H1 (cell line): ENCODE measurements around the gene PTPRG. TPM values are rescaled to one million over a fixed set of nuclear protein-coding genes. Genes with fewer than 3 reads are reported as not detected.

Experiments used
- CTCF ChIA-PET: fragments of 300-600 bp; sonication (Branson Sonifier 250); formaldehyde crosslinking; loops from one replicate; lab custom pipeline; 2021; ENCODE audit not compliant: partially characterized antibody; lab: Charles Lee
- POLR2A ChIA-PET: fragments of 300-600 bp; sonication (Branson Sonifier 250); formaldehyde crosslinking; loops from one replicate; lab custom pipeline; 2021; ENCODE audit warnings: inconsistent platforms; ENCODE audit not compliant: partially characterized antibody; lab: Charles Lee
- DNase-seq, 2 experiments: peaks; one replicate each; pipeline versions ENCODE4 v3.0.0 to v3.0.0-alpha.2; 2010 to 2022; ENCODE audit warnings: low spot score in 2 of 2, low read depth in 1 of 2, mixed read lengths in 1 of 2
- FAIRE-seq: peaks from 2 replicates; lab custom pipeline; 2011; peaks lifted over from hg19 to GRCh38; lab: Jason Lieb, UNC
- H2AFZ ChIP-seq: 2 replicates; pipeline ENCODE4 v1.8.1; 2012; ENCODE audit warnings: low read length, inconsistent platforms
- H2AK5ac ChIP-seq: 2 replicates; pipeline ENCODE4 v1.6.1; 2013; ENCODE audit warnings: low read depth, low read length
- H2BK120ac ChIP-seq: replicated peaks from 2 replicates; pipeline ENCODE3; 2013; ENCODE audit warnings: low read depth, low read length, inconsistent platforms
- H2BK12ac ChIP-seq: 2 replicates; pipeline ENCODE4 v1.6.1; 2013; ENCODE audit warnings: low read depth, low read length
- H2BK15ac ChIP-seq: 2 replicates; pipeline ENCODE4 v1.6.1; 2013; ENCODE audit warnings: low read length
- H2BK20ac ChIP-seq: 2 replicates; pipeline ENCODE4 v1.6.1; 2013; ENCODE audit warnings: low read length
- H2BK5ac ChIP-seq: 2 replicates; pipeline ENCODE4 v1.6.1; 2013; ENCODE audit warnings: low read depth, low read length
- H3K14ac ChIP-seq: 2 replicates; pipeline ENCODE4 v1.6.1; 2013; ENCODE audit warnings: inconsistent platforms; ENCODE audit not compliant: insufficient read length
- H3K18ac ChIP-seq: 2 replicates; pipeline ENCODE4 v1.6.1; 2013; ENCODE audit warnings: low read length; ENCODE audit errors: extremely low read depth
- H3K23ac ChIP-seq: 2 replicates; pipeline ENCODE4 v1.6.1; 2013; ENCODE audit warnings: inconsistent platforms; ENCODE audit not compliant: insufficient read length
- H3K23me2 ChIP-seq: 2 replicates; pipeline ENCODE4 v1.6.1; 2013; ENCODE audit warnings: low read depth, low read length
- H3K27ac ChIP-seq: 2 replicates; pipeline ENCODE4 v1.6.1; 2011; ENCODE audit warnings: low read depth, low read length, inconsistent platforms
- H3K27me3 ChIP-seq, 4 experiments: replicated peaks in 1 of 4; 1 replicate in 1 of 4; 2 replicates in 3 of 4; pipeline versions ENCODE4 v1.6.1 to v1.8.1; 2011 to 2013; ENCODE audit warnings: low read length in 3 of 4, mild to moderate bottlenecking in 3 of 4, inconsistent platforms in 2 of 4, mixed read lengths in 2 of 4, moderate library complexity in 1 of 4; ENCODE audit not compliant: control insufficient read depth in 3 of 4, insufficient read depth in 3 of 4; ENCODE audit errors: extremely low read depth in 1 of 4
- H3K36me3 ChIP-seq, 4 experiments: 2 replicates each; pipeline versions ENCODE4 v1.6.1 to v1.8.1; 2011 to 2013; ENCODE audit warnings: mild to moderate bottlenecking in 4 of 4, low read length in 3 of 4, moderate library complexity in 2 of 4, control low read depth in 1 of 4, inconsistent platforms in 1 of 4; ENCODE audit not compliant: insufficient read depth in 4 of 4, control insufficient read depth in 2 of 4
- H3K4ac ChIP-seq: replicated peaks from 2 replicates; pipeline ENCODE3; 2013; ENCODE audit warnings: low read length, low read depth, mixed read lengths, inconsistent platforms; ENCODE audit not compliant: insufficient read length
- H3K4me1 ChIP-seq, 4 experiments: replicated peaks in 1 of 4; 1 replicate in 1 of 4; 2 replicates in 3 of 4; pipeline versions ENCODE4 v1.6.1 to v1.8.1; 2011 to 2013; ENCODE audit warnings: low read length in 3 of 4, inconsistent platforms in 2 of 4, mixed read lengths in 1 of 4; ENCODE audit not compliant: insufficient read depth in 4 of 4, control insufficient read depth in 3 of 4
- H3K4me2 ChIP-seq, 2 experiments: 2 replicates each; pipeline versions ENCODE4 v1.6.1 to v1.8.1; 2011 to 2013; ENCODE audit warnings: low read depth in 2 of 2, low read length in 2 of 2, control low read depth in 1 of 2, inconsistent platforms in 1 of 2, mild to moderate bottlenecking in 1 of 2; ENCODE audit not compliant: insufficient read depth in 1 of 2
- H3K4me3 ChIP-seq, 4 experiments: fragments of 200-600, 300-600 bp in 1 of 4; sonication (generic), shearing (Covaris generic), sonication (Bioruptor Twin) in 1 of 4; 2 replicates each; pipeline versions ENCODE4 v1.5.1 to v1.8.1; 2011 to 2016; ENCODE audit warnings: low read length in 4 of 4, low read depth in 3 of 4, control low read depth in 2 of 4, inconsistent platforms in 2 of 4, mild to moderate bottlenecking in 2 of 4, mixed read lengths in 1 of 4, moderate library complexity in 1 of 4; ENCODE audit not compliant: insufficient read depth in 2 of 4; ENCODE audit errors: extremely low read depth in 1 of 4
- H3K56ac ChIP-seq: replicated peaks from 2 replicates; pipeline ENCODE3; 2013; ENCODE audit warnings: low read depth, mild to moderate bottlenecking, mixed read lengths, low read length, inconsistent platforms; ENCODE audit not compliant: insufficient read length
- H3K79me1 ChIP-seq: 2 replicates; pipeline ENCODE4 v1.6.1; 2013; ENCODE audit warnings: low read depth, low read length, control low read depth
- H3K79me2 ChIP-seq, 2 experiments: 2 replicates each; pipeline versions ENCODE4 v1.6.1 to v1.8.1; 2012 to 2013; ENCODE audit warnings: low read length in 2 of 2, mild to moderate bottlenecking in 2 of 2, inconsistent platforms in 1 of 2; ENCODE audit not compliant: insufficient read depth in 2 of 2, control insufficient read depth in 1 of 2
- H3K9ac ChIP-seq, 4 experiments: replicated peaks in 1 of 4; 1 replicate in 1 of 4; 2 replicates in 3 of 4; pipeline versions ENCODE4 v1.6.1 to v1.8.1; 2011 to 2013; ENCODE audit warnings: low read depth in 3 of 4, low read length in 3 of 4, control low read depth in 2 of 4, mild to moderate bottlenecking in 2 of 4, moderate library complexity in 2 of 4, inconsistent platforms in 1 of 4; ENCODE audit errors: extremely low read depth in 1 of 4
- H3K9me3 ChIP-seq, 2 experiments: 2 replicates each; pipeline versions ENCODE4 v1.6.1 to v1.8.1; 2012 to 2013; ENCODE audit warnings: mild to moderate bottlenecking in 2 of 2, moderate library complexity in 2 of 2, control low read depth in 1 of 2, inconsistent platforms in 1 of 2, low read depth in 1 of 2, low read length in 1 of 2, mixed read lengths in 1 of 2; ENCODE audit not compliant: insufficient read depth in 2 of 2
- H4K20me1 ChIP-seq, 2 experiments: replicated peaks in 1 of 2; 2 replicates each; pipeline versions ENCODE3 to v1.8.1; 2011 to 2013; ENCODE audit warnings: inconsistent platforms in 2 of 2, low read length in 2 of 2, mild to moderate bottlenecking in 1 of 2; ENCODE audit not compliant: insufficient read depth in 2 of 2, control insufficient read depth in 1 of 2
- H4K5ac ChIP-seq: 2 replicates; pipeline ENCODE4 v1.6.1; 2013; ENCODE audit warnings: low read length, low read depth, mixed read lengths, inconsistent platforms; ENCODE audit not compliant: insufficient read length
- H4K8ac ChIP-seq: 2 replicates; pipeline ENCODE4 v1.8.0; 2013; ENCODE audit warnings: mild to moderate bottlenecking, moderate library complexity, low read length, inconsistent platforms; ENCODE audit not compliant: insufficient read depth; ENCODE audit errors: extremely low read depth
- H4K91ac ChIP-seq: replicated peaks from 2 replicates; pipeline ENCODE3; 2013; ENCODE audit warnings: low read length, mixed read lengths, inconsistent platforms; ENCODE audit not compliant: insufficient read length
- ATF3 ChIP-seq: IDR thresholded peaks from 2 replicates; pipeline ENCODE4 v1.6.1; 2011; ENCODE audit warnings: low read depth, mild to moderate bottlenecking, low read length; ENCODE audit not compliant: insufficient read depth
- CREB1 ChIP-seq: IDR thresholded peaks from 2 replicates; pipeline ENCODE4 v1.6.1; 2012; ENCODE audit warnings: inconsistent platforms
- E2F6 ChIP-seq: IDR thresholded peaks from 2 replicates; pipeline ENCODE4 v1.6.1; 2012; ENCODE audit warnings: inconsistent platforms
- GTF2F1 ChIP-seq: IDR thresholded peaks from 2 replicates; pipeline ENCODE4 v1.6.1; 2012; ENCODE audit warnings: low read depth, low read length, improper control_type of control experiment, borderline replicate concordance
- JUN ChIP-seq: IDR thresholded peaks from 2 replicates; pipeline ENCODE4 v1.6.1; 2011; ENCODE audit warnings: low read depth, mild to moderate bottlenecking, improper control_type of control experiment, low read length
- MAX ChIP-seq: IDR thresholded peaks from 2 replicates; pipeline ENCODE4 v1.6.1; 2012; ENCODE audit warnings: inconsistent platforms
- RFX5 ChIP-seq: IDR thresholded peaks from 2 replicates; pipeline ENCODE4 v1.6.1; 2011; ENCODE audit warnings: low read depth, low read length, improper control_type of control experiment, borderline replicate concordance
- SIN3A ChIP-seq, 2 experiments: IDR thresholded peaks in 1 of 2; conservative IDR thresholded peaks in 1 of 2; 2 replicates each; pipeline ENCODE4 v1.6.1; 2011 to 2012; ENCODE audit warnings: low read length in 2 of 2, improper control_type of control experiment in 1 of 2, low read depth in 1 of 2, mild to moderate bottlenecking in 1 of 2
- SIX5 ChIP-seq: IDR thresholded peaks from 2 replicates; pipeline ENCODE4 v1.6.1; 2011; ENCODE audit warnings: mild to moderate bottlenecking, low read depth, low read length
- TEAD4 ChIP-seq: IDR thresholded peaks from 2 replicates; pipeline ENCODE4 v1.6.1; 2012; ENCODE audit warnings: low read depth, low read length, inconsistent platforms, mixed read lengths
- YY1 ChIP-seq: IDR thresholded peaks from 2 replicates; pipeline ENCODE4 v1.6.1; 2011; ENCODE audit warnings: low read depth, mild to moderate bottlenecking, low read length
- WGBS, 2 experiments: shearing (Covaris generic) in 1 of 2; methylation state at CpG; one replicate each; pipeline versions ENCODE4 v1.1.6 to v1.1.7; 2013 to 2015; ENCODE audit warnings: low lambda C conversion rate in 2 of 2, mixed read lengths in 2 of 2, inconsistent platforms in 1 of 2, low coverage in 1 of 2, missing lambda C conversion rate in 1 of 2; ENCODE audit not compliant: insufficient replicate concordance in 2 of 2, insufficient coverage in 1 of 2, insufficient read length in 1 of 2; ENCODE audit errors: extremely low coverage in 1 of 2, missing lambda C conversion rate in 1 of 2; 5-methylcytosine and 5-hydroxymethylcytosine counted together
- polyA plus RNA-seq, 7 experiments: library from polyadenylated mRNA; depleted of rRNA in 3 of 7; stranded (reverse) in 5 of 7; unstranded in 2 of 7; fragments of >200 nt in 5 of 7; fragments of 200-250 nt in 2 of 7; gene quantifications; 1 replicate in 5 of 7; 2 replicates in 1 of 7; 4 replicates in 1 of 7; pipeline versions ENCODE4 v1.2.1 to v1.2.3, GENCODE V29; 2011 to 2013; ENCODE audit warnings: missing spikeins in 2 of 7, mixed read lengths in 2 of 7
- total RNA-seq: library from RNA; stranded (reverse); fragmentation: NEBNext Ultra II Directional; extraction: Animal tissue kit (Norgen Biotek cat#: 25700); gene quantifications from 2 replicates; pipeline ENCODE4 v1.2.1, GENCODE V29; 2021

Gene PTPRG
- total and polyA plus RNA-seq, 2 of the 8 experiments (the other 6 are each of a cell fraction or from before 2014, with no cell fraction given) = 23.3 to 96.2 TPM

- H4K5ac ChIP-seq = no peak overlapping the region
- peaks cover 0 to 9% (median 5%) of the 10 kb centered on the region in 4 experiments; a peak in 3 of 7 replicates for H3K4me1 ChIP-seq
- 89% methylated on average over 10 of the region's 10 CpGs; no CpG with 5 or more reads in 1 of the 2 experiments for WGBS, 2 experiments
- H3K4me3 ChIP-seq = no peak overlapping the region
- no peaks in the 10 kb centered on the region for H3K27me3 ChIP-seq
- H2BK5ac ChIP-seq = no peak overlapping the region
- no peaks in the 10 kb centered on the region; the same call in 1 of the 2 replicates for H3K23me2 ChIP-seq
- POLR2A ChIA-PET = no interaction called here
- no peak overlapping the region for H2BK12ac ChIP-seq
- H3K18ac ChIP-seq = no peak overlapping the region
- FAIRE-seq = no peak
- no peaks in the 10 kb centered on the region for H3K9me3 ChIP-seq
- DNase-seq = no peak
- H3K56ac ChIP-seq = no peak overlapping the region
- H3K79me2 ChIP-seq = no peaks in the 10 kb centered on the region
- CTCF ChIA-PET = interaction anchor here (1.2 to 1.6 kb wide), 4 partner anchors 8 to 663 kb away, joined by 3 to 4 read pairs (median 4); no protein-coding TSS in a partner anchor
- no peaks in the 10 kb centered on the region; the same call in 1 of the 2 replicates for H3K79me1 ChIP-seq
- no peak overlapping the region for H3K23ac ChIP-seq
- H4K20me1 ChIP-seq = peaks cover 0 to 7% of the 10 kb centered on the region in 2 experiments
- H2AFZ ChIP-seq = no peak overlapping the region
- H4K8ac ChIP-seq = no peak overlapping the region
- H3K36me3 ChIP-seq = peaks cover 4 to 13% (median 7%) of the 10 kb centered on the region in 4 experiments; a peak in 6 of 8 replicates
- H3K14ac ChIP-seq = no peak overlapping the region
- H2BK15ac ChIP-seq = no peak overlapping the region
- H2BK120ac ChIP-seq = no peak overlapping the region
- H2BK20ac ChIP-seq = no peak overlapping the region
- H3K4me2 ChIP-seq = no peak overlapping the region
- H4K91ac ChIP-seq = no peak overlapping the region
- no peak overlapping the region for H2AK5ac ChIP-seq
- no peak overlapping the region for H3K4ac ChIP-seq
- H3K27ac ChIP-seq = no peak overlapping the region
- H3K9ac ChIP-seq = no peak overlapping the region
- TF ChIP-seq E2F6 = no peak
- TF ChIP-seq YY1 = no peak
- TF ChIP-seq MAX = no peak
- no peak for TF ChIP-seq TEAD4
- no peak for TF ChIP-seq CREB1
- TF ChIP-seq RFX5 = no peak
- TF ChIP-seq ATF3 = no peak
- TF ChIP-seq GTF2F1 = no peak
- no peak for TF ChIP-seq JUN
- TF ChIP-seq SIN3A (conservative IDR thresholded peaks at IDR 0.05 in 1 of 2, IDR thresholded peaks at IDR 0.05 in 1 of 2; ENCODE audit: low read depth in 1 of 2, low read length in 2 of 2) = no peak
- no peak for TF ChIP-seq SIX5
These were observed 632.4 kb downstream of the PTPRG start for GRCh38 chr3:62193586-62194345.
